Subcutaneous adipose tissue (tissue), 4 donors: ENCODE data around the gene SFTPD. TPM values are rescaled to one million over a fixed set of nuclear protein-coding genes. Genes with fewer than 3 reads are reported as not detected.

Experiments
- CTCF ChIP-seq: fragments of 450-650 bp; IDR thresholded peaks from one replicate; pipeline ENCODE4 v1.5.1; 2016; ENCODE audit warnings: low read depth, mild to moderate bottlenecking, control low read depth, antibody characterized with exemption, moderate library complexity
- total RNA-seq, 4 donors: library from RNA; depleted of rRNA; stranded (reverse); fragments of >200 nt; gene quantifications; one replicate each; pipeline ENCODE4 v1.1.0, GENCODE V29; 2016

SFTPD gene
- total RNA-seq, 4 donors from 2014 or later, result 0.68 to 1.1 TPM; not detected in 2

GRCh38 chr10:79982362-79982800, 33.5 kb upstream of the SFTPD start:
- no peak for TF ChIP-seq CTCF

GRCh38 chr10:79981450-79982361, 32.8 kb upstream of the SFTPD start:
- TF ChIP-seq CTCF, result no peak

- TF ChIP-seq CTCF, result no peak
Measured at GRCh38 chr10:79980711-79981110, 31.8 kb upstream of the SFTPD start.

- no peak for TF ChIP-seq CTCF
Measured at GRCh38 chr10:79979976-79980687, 31.2 kb upstream of the SFTPD start.

GRCh38 chr10:79979310-79979975, 30.5 kb upstream of the SFTPD start:
- no peak for TF ChIP-seq CTCF

GRCh38 chr10:79976999-79977398, 28.1 kb upstream of the SFTPD start:
- TF ChIP-seq CTCF, result no peak

GRCh38 chr10:79970062-79970461, 21.2 kb upstream of the SFTPD start:
- TF ChIP-seq CTCF, result no peak
